Immature natural killer cell (primary cell): ENCODE data around the gene PTPN9. TPM values are rescaled to one million over a fixed set of nuclear protein-coding genes. Genes with fewer than 3 reads are reported as not detected.

ENCODE experiments used
- DNase-seq, 3 donors: peaks; one replicate each; pipeline ENCODE4 v3.0.0; 2022; ENCODE audit warnings: mixed read lengths in 1 of 3
- H3K27ac Mint-ChIP-seq, 6 donors: one replicate each; pipeline ENCODE4 v1.8.0; 2020; ENCODE audit warnings: mixed read lengths in 6 of 6, mild to moderate bottlenecking in 5 of 6, inconsistent platforms in 4 of 6, moderate library complexity in 3 of 6
- H3K27me3 Mint-ChIP-seq, 3 donors: one replicate each; pipeline ENCODE4 v1.8.0; 2020 to 2021; ENCODE audit warnings: low read depth in 3 of 3, mild to moderate bottlenecking in 3 of 3, mixed read lengths in 3 of 3, moderate library complexity in 3 of 3, inconsistent platforms in 1 of 3
- H3K36me3 Mint-ChIP-seq, 3 donors: one replicate each; pipeline ENCODE4 v1.8.0; 2020; ENCODE audit warnings: mixed read lengths in 3 of 3, inconsistent platforms in 2 of 3, mild to moderate bottlenecking in 2 of 3
- H3K4me1 Mint-ChIP-seq, 2 donors: one replicate each; pipeline ENCODE4 v1.8.0; 2020; ENCODE audit warnings: inconsistent platforms in 2 of 2, mild to moderate bottlenecking in 2 of 2, mixed read lengths in 2 of 2, moderate library complexity in 1 of 2
- H3K4me3 Mint-ChIP-seq, 5 donors: one replicate each; pipeline ENCODE4 v1.8.0; 2020; ENCODE audit warnings: mild to moderate bottlenecking in 5 of 5, mixed read lengths in 5 of 5, inconsistent platforms in 3 of 5, moderate library complexity in 3 of 5
- H3K9me3 Mint-ChIP-seq, 6 donors: one replicate each; pipeline ENCODE4 v1.8.0; 2020; ENCODE audit warnings: mild to moderate bottlenecking in 6 of 6, mixed read lengths in 6 of 6, inconsistent platforms in 4 of 6, moderate library complexity in 3 of 6
- polyA plus RNA-seq, 3 donors: library from polyadenylated mRNA; unstranded; fragments of 300-500 nt; fragmentation: Illumina TruSeq; gene quantifications; one replicate each; pipeline ENCODE4 v1.2.3, GENCODE V29; 2021

Gene PTPN9
- 10 to 100 TPM; 22.6 to 34.6 (median 31.2) TPM for polyA plus RNA-seq

DNA sequence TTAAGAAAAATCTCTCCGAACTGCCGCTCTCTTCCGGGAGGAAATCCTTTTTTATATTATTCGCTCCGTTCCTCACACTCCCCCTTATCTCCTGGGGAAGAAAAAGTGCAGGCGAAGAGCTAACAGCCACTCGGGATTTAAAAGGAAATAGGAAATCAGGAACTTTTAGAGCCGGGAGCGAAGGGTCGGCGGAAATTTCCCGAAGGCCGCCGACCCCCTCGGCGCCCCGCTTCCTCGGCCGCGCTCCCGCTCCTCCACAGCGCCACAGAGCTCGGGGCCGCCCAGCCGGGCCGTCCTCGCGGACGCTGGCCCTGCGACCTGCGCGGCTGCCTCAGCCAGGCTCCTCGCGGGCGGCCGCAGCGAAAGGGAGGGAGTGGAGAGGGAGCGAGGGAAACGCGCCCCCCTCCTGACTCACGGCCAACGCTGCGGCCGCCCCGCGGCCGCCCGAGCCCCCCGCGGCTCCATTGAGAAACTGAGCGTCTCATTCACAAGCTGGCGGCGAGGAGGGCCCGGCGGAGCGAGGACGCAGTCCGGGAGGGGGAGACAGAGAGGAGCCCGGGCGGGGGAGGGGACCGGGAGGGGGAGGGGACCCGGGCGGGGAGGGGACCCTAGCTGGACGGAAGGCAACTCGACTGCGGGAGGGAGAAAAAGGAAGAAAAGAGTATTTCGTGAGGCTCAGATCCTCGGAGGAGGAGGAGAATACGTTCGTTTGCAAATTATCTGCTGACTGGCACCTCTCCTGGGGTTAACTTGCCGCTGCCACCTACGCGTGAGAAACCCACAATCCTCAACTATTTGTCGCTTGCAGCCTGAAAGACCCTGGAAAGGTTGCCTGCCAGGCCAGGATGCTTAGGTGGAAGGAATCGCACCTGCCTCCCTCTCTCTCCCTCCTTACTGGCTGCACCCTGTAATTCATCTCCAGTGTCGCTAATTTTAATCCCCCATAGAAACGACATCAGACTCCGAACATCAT lies at the start of gene PTPN9:
TSS of gene PTPN9 (minus strand) at position 368 of the 973 bp plus-strand sequence. CDS start 539 bp downstream, outside the sequence.
- H3K4me3 Mint-ChIP-seq, result peak within 1 kb of the TSS; percentile 94 to 96 (median 94)
- peak within 1 kb of the TSS; percentile 89 to 96 (median 93) for H3K27ac Mint-ChIP-seq
- DNase-seq, result peak; percentile 59 to 66 (median 63)
- peaks cover 2 to 19% (median 7%) of the 10 kb centered on the region in 3 donors for H3K27me3 Mint-ChIP-seq
- peaks cover 24 to 26% of the 10 kb centered on the region in 2 donors for H3K4me1 Mint-ChIP-seq
- H3K9me3 Mint-ChIP-seq, result no peaks in the 10 kb centered on the region
- H3K36me3 Mint-ChIP-seq, result peaks cover 0 to 2% (median 0%) of the 10 kb centered on the region in 3 donors

GRCh38 chr15:75625542-75626347 lies 46.6 kb upstream of the PTPN9 start, which contains the start of gene SNUPN:
SNUPN (minus strand) TSS chr15:75625725; CDS start chr15:75621051, 4,674 bp downstream.
- peak; percentile 89 to 91 (median 89) for DNase-seq
- Mint-ChIP-seq H3K4me1 (peaks cover 23% of the 10 kb centered on the region in 2 donors), H3K27me3 (peaks cover 0 to 8% (median 6%) of the 10 kb centered on the region in 3 donors), H3K4me3 (peak within 1 kb of the TSS; percentile 87 to 97 (median 92)), H3K9me3 (no peaks in the 10 kb centered on the region), H3K27ac (peak within 1 kb of the TSS; percentile 95 to 100 (median 98)), H3K36me3 (no peaks in the 10 kb centered on the region)

DNA sequence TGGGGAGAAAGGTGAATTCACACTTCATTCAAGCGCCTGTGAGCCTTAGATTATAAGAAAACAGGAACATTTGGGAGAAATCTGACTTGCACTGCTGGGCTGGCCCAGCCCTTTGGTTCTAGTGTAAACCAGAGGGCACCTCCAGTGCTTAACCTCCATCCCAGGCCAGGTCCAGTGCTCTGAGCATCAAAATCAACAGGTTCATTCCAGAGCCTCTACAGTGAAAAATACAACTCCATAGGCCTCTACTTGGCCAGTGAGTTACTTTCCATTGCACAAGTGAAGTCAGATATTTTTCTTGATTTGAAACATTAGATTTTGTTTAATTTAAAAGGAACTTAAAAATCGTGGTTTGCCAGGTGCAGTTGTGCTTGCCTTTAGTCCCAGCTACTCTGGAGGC lies 43.4 kb upstream of the PTPN9 start:
- Mint-ChIP-seq H3K4me1 (peaks cover 32% of the 10 kb centered on the region in 2 donors), H3K4me3 (peak overlapping the region in 3 of 5 donors; percentile 14 to 51 (median 30)), H3K36me3 (peaks cover 0 to 12% (median under 1%) of the 10 kb centered on the region in 3 donors), H3K27me3 (peaks cover 0 to 8% (median 6%) of the 10 kb centered on the region in 3 donors), H3K27ac (peak overlapping the region; percentile 10 to 67 (median 46)), H3K9me3 (no peaks in the 10 kb centered on the region)
- DNase-seq, result no peak

GRCh38 chr15:75620841-75621391 lies 41.8 kb upstream of the PTPN9 start:
- DNase-seq, result no peak
- H3K4me1 Mint-ChIP-seq, result peaks cover 26% of the 10 kb centered on the region in 2 donors
- H3K27me3 Mint-ChIP-seq, result peaks cover 0 to 6% (median 5%) of the 10 kb centered on the region in 3 donors
- peak overlapping the region in 3 of 6 donors; percentile 16 to 64 (median 62) for H3K27ac Mint-ChIP-seq
- peaks cover 8 to 23% (median 11%) of the 10 kb centered on the region in 3 donors for H3K36me3 Mint-ChIP-seq
- peak overlapping the region in 3 of 5 donors; percentile 0 to 71 (median 21) for H3K4me3 Mint-ChIP-seq
- no peaks in the 10 kb centered on the region for H3K9me3 Mint-ChIP-seq

- peaks cover 23% of the 10 kb centered on the region in 2 donors for H3K4me1 Mint-ChIP-seq
- H3K9me3 Mint-ChIP-seq, result no peaks in the 10 kb centered on the region
- no peak for DNase-seq
- H3K27ac Mint-ChIP-seq, result peak overlapping the region in 4 of 6 donors; percentile 16 to 64 (median 39)
- peaks cover 13 to 27% (median 14%) of the 10 kb centered on the region in 3 donors for H3K36me3 Mint-ChIP-seq
- H3K27me3 Mint-ChIP-seq, result peaks cover 0 to 1% (median 0%) of the 10 kb centered on the region in 3 donors
- peak overlapping the region in 4 of 5 donors; percentile 21 to 71 (median 49) for H3K4me3 Mint-ChIP-seq
Observed at GRCh38 chr15:75620058-75620820, 41.1 kb upstream of the PTPN9 start.

DNA sequence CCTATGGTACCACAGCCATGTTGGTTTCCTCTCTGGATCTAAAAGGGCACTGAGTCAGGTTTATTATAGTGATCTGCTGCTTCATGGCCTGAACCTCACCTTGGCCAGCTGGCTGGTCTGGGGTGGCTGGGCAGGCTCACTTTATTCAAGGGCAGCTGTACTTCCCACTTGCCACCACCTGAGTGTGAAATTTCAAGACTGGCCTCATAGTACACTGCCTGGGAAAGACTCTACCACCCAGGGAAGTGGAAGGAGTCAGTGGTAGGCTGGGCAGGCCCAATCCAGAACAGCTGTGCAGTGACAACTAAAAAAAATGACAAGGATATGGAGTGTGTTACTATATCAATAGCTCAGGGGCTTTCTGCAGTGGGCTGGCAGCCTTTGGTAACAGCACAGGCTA lies 37.7 kb upstream of the PTPN9 start:
- H3K9me3 Mint-ChIP-seq, result no peaks in the 10 kb centered on the region
- DNase-seq, result no peak
- peak overlapping the region in 1 of 6 donors; percentile 67 for H3K27ac Mint-ChIP-seq
- peaks cover 31 to 53% (median 34%) of the 10 kb centered on the region in 3 donors for H3K36me3 Mint-ChIP-seq
- H3K27me3 Mint-ChIP-seq, result no peaks in the 10 kb centered on the region
- peaks cover 17 to 18% of the 10 kb centered on the region in 2 donors for H3K4me1 Mint-ChIP-seq
- H3K4me3 Mint-ChIP-seq, result no peak overlapping the region

DNA sequence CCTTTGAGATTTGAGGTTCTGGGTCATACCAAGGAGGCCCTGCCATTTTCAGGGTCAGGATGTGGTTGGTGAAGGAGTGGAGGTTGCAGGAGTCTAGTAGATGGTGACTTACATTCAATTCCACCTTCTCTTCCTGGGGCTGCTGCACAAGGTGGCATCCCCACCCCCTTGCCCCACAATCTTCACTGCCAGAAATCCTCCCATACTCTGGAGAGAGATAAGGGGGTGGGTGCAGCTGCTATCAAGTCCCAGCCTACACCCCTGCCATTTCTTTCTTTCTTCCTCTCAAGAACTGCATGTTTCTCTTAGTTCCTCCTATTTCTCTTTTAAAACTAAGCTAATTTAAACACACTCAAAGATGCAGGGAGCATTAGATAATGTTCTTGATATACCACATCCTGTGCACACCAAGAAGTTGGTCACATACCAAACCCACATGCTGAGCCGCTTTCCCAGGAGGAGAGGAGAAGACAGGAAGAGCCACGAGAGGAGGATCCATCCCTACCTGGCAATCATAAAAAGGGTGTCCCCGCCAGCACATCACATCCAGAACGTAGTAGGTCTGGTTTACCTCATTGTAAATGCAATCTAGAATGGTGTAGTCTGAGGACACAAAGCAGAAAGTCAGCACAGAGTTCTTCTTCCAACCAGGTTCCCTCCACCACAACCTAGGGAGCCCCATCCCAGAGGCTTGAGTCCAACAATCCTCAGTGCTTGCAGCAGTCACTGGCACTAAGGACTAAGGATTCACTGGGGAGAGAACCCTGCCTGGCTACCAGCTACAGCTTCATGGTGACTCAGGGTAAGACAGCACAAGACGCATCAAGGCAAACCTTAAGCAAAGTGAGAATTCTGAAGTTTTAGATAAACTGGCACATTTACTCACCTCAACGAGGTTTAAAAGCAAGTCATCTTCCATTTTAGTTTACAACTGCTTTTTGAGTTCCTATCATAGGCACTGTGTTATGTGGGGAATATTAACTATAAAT lies 27.9 kb upstream of the PTPN9 start:
- H3K27me3 Mint-ChIP-seq, result peaks cover 0 to 2% (median 0%) of the 10 kb centered on the region in 3 donors
- peaks cover 45 to 48% of the 10 kb centered on the region in 2 donors for H3K4me1 Mint-ChIP-seq
- DNase-seq, result peak; percentile 19 to 37 (median 34)
- peak overlapping the region; percentile 67 to 81 (median 77) for H3K4me3 Mint-ChIP-seq
- no peaks in the 10 kb centered on the region for H3K9me3 Mint-ChIP-seq
- H3K36me3 Mint-ChIP-seq, result peaks cover 25 to 28% (median 27%) of the 10 kb centered on the region in 3 donors
- peak overlapping the region; percentile 72 to 92 (median 84) for H3K27ac Mint-ChIP-seq

DNA sequence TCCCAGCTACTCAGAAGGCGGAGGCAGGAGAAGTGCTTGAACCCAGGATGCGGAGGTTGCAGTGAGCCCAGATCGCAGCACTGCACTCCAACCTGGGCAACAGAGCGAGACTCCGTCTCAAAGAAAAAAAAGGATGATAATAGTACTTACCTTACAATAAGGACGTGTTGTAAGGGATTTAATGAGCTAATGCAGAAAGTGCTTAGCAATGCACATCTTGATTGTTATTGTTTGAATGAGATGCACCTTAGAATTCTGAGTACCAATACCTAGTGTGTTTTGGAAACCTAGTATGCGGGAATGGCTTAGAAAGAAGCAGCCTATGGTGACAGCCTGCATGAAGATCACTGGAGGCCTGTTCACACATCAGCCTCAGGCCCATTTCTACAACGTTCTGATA lies 26.9 kb upstream of the PTPN9 start:
- Mint-ChIP-seq H3K36me3 (peaks cover 22 to 32% (median 23%) of the 10 kb centered on the region in 3 donors), H3K27ac (peak overlapping the region; percentile 72 to 92 (median 84)), H3K27me3 (peaks cover 0 to 2% (median 0%) of the 10 kb centered on the region in 3 donors), H3K4me3 (peak overlapping the region; percentile 67 to 81 (median 77)), H3K4me1 (peaks cover 45 to 48% of the 10 kb centered on the region in 2 donors), H3K9me3 (no peaks in the 10 kb centered on the region)
- no peak for DNase-seq

GRCh38 chr15:75599401-75599800 lies 20.3 kb upstream of the PTPN9 start:
- no peaks in the 10 kb centered on the region for H3K9me3 Mint-ChIP-seq
- no peak overlapping the region for H3K27ac Mint-ChIP-seq
- DNase-seq, result no peak
- H3K36me3 Mint-ChIP-seq, result peaks cover 15 to 44% (median 25%) of the 10 kb centered on the region in 3 donors
- no peak overlapping the region for H3K4me3 Mint-ChIP-seq
- peaks cover 18 to 23% of the 10 kb centered on the region in 2 donors for H3K4me1 Mint-ChIP-seq
- H3K27me3 Mint-ChIP-seq, result no peaks in the 10 kb centered on the region

DNA sequence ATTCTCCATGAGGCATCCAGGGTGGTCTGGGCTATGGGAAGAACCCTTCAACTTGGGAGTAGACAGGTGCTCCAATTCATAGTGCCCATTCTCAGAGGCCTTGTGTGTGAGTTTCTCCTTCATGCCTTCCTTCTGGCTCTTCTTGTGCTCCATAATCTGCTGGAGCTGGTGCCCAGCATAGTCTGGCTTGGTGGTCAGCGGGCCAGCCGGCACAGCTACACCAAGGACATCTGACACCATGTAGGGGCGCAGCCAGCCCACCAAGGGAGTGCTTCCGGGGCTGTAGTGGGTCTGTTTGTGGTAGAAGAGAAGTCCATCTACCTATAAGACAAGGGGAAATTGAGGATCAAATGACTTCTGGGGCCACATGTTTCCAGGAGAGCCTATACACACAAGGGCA lies 19.2 kb upstream of the PTPN9 start:
- Mint-ChIP-seq H3K27me3 (no peaks in the 10 kb centered on the region), H3K4me1 (peaks cover 18 to 23% of the 10 kb centered on the region in 2 donors), H3K9me3 (no peaks in the 10 kb centered on the region), H3K36me3 (peaks cover 15 to 44% (median 25%) of the 10 kb centered on the region in 3 donors), H3K4me3 (no peak overlapping the region), H3K27ac (peak overlapping the region in 3 of 6 donors; percentile 21 to 71 (median 53))
- no peak for DNase-seq

- peak; percentile 13 to 43 (median 26) for DNase-seq
- Mint-ChIP-seq H3K4me3 (peak overlapping the region in 3 of 5 donors; percentile 51 to 73 (median 53)), H3K27me3 (no peaks in the 10 kb centered on the region), H3K9me3 (no peaks in the 10 kb centered on the region), H3K4me1 (peaks cover 18 to 23% of the 10 kb centered on the region in 2 donors), H3K27ac (peak overlapping the region in 5 of 6 donors; percentile 36 to 78 (median 67)), H3K36me3 (peaks cover 15 to 44% (median 25%) of the 10 kb centered on the region in 3 donors)
Observed at GRCh38 chr15:75597667-75598341, 18.7 kb upstream of the PTPN9 start.
